Panc1 (cell line): ENCODE results near the gene MDH2. TPM values are rescaled to one million over a fixed set of nuclear protein-coding genes. Genes with fewer than 3 reads are reported as not detected.

ENCODE experiments used
- ATAC-seq: fragments of 200-7000 bp; cut with Tn5 transposase; 2 replicates; pipeline ENCODE4 v1.9.1; 2020; ENCODE audit warnings: mild to moderate bottlenecking, moderate library complexity
- BruUV-seq: library from RNA; stranded (reverse); fragments of 400-500 nt; replicated peaks from 2 replicates; lab custom pipeline; 2021; lab: Mats Ljungman, UMichigan
- CTCF ChIA-PET: fragments of 300-600 bp; sonication (Branson Sonifier 250); formaldehyde crosslinking; loops from one replicate; lab custom pipeline; 2022; ENCODE audit warnings: antibody characterized with exemption; lab: Charles Lee
- POLR2A ChIA-PET: fragments of 300-600 bp; sonication (Branson Sonifier 250); formaldehyde crosslinking; loops from one replicate; lab custom pipeline; 2022; ENCODE audit warnings: antibody characterized with exemption; lab: Charles Lee
- DNase-seq: peaks from one replicate; pipeline ENCODE4 v3.0.0-alpha.2; 2010; ENCODE audit warnings: low read depth, low spot score
- H3K27ac ChIP-seq: 2 replicates; pipeline ENCODE4 v1.5.1; 2011; ENCODE audit warnings: mild to moderate bottlenecking, low read length, inconsistent platforms
- H3K27me3 ChIP-seq: fragments of 200-500 bp; sonication (Bioruptor generic); 2 replicates; pipeline ENCODE4 v1.6.0; 2014; ENCODE audit warnings: low read length, inconsistent platforms; ENCODE audit not compliant: control insufficient read depth, insufficient read depth
- H3K36me3 ChIP-seq: fragments of 200-500 bp; sonication (Bioruptor generic); 2 replicates; pipeline ENCODE4 v1.5.1; 2014; ENCODE audit warnings: inconsistent platforms, mild to moderate bottlenecking, low read length, moderate library complexity; ENCODE audit not compliant: control insufficient read depth, insufficient read depth
- H3K4me1 ChIP-seq: 2 replicates; pipeline ENCODE4 v1.5.1; 2011; ENCODE audit warnings: inconsistent platforms, mild to moderate bottlenecking, low read length, moderate library complexity; ENCODE audit not compliant: control insufficient read depth, insufficient read depth
- H3K4me3 ChIP-seq, 2 experiments: 2 replicates each; pipeline ENCODE4 v1.5.1; 2011 to 2012; ENCODE audit warnings: low read depth in 2 of 2, low read length in 2 of 2, mild to moderate bottlenecking in 2 of 2, inconsistent platforms in 1 of 2, moderate library complexity in 1 of 2
- H3K9me3 ChIP-seq: fragments of 200-500 bp; sonication (Bioruptor generic); 2 replicates; pipeline ENCODE4 v1.5.1; 2014; ENCODE audit warnings: low read depth, mild to moderate bottlenecking, inconsistent platforms, low read length, moderate library complexity; ENCODE audit not compliant: control insufficient read depth, insufficient read depth
- POLR2AphosphoS5 ChIP-seq: IDR thresholded peaks from 2 replicates; pipeline ENCODE4 v1.6.1; 2012; ENCODE audit warnings: mild to moderate bottlenecking, low read depth, low read length, moderate library complexity
- SIN3A ChIP-seq: IDR thresholded peaks from 2 replicates; pipeline ENCODE4 v1.6.1; 2012; ENCODE audit warnings: low read depth, mild to moderate bottlenecking, low read length, moderate library complexity, borderline replicate concordance; ENCODE audit not compliant: insufficient read depth
- TCF7L2 ChIP-seq: IDR thresholded peaks from 2 replicates; pipeline ENCODE4 v1.6.1; 2011; ENCODE audit warnings: mild to moderate bottlenecking, low read depth, low read length, inconsistent platforms
- in situ Hi-C: cut with HindIII; loops from 2 replicates; pipeline ENCODE4 v1.10.0; 2016; ENCODE audit warnings: low sequenced_read_pairs, low pct_unique_long_range_greater_than_20kb
- intact Hi-C: fragments of 100-400 bp; cut with micrococcal nuclease; formaldehyde crosslinking; loops from one replicate; pipeline ENCODE4 v1.10.0; 2022; ENCODE audit not compliant: unreplicated experiment
- total RNA-seq: library from RNA; stranded (reverse); gene quantifications from one replicate; pipeline ENCODE4 v1.2.1, GENCODE V29; 2021; ENCODE audit not compliant: unreplicated experiment
- TF ChIP-seq, protein P1 (sequence below): fragments of 450-650 bp; IDR thresholded peaks from 2 replicates; pipeline ENCODE4 v1.5.1; 2017; ENCODE audit warnings: mild to moderate bottlenecking
- TF ChIP-seq, protein P2 (sequence below), 2 experiments: IDR thresholded peaks; 2 replicates each; pipeline ENCODE4 v1.6.1; 2011 to 2012; ENCODE audit warnings: low read depth in 2 of 2, control low read depth in 1 of 2, low read length in 1 of 2, mild to moderate bottlenecking in 1 of 2, moderate library complexity in 1 of 2; ENCODE audit not compliant: insufficient read depth in 1 of 2

The MDH2 gene
- total RNA-seq, 1 experiment from 2014 or later, result 365 TPM

DNA sequence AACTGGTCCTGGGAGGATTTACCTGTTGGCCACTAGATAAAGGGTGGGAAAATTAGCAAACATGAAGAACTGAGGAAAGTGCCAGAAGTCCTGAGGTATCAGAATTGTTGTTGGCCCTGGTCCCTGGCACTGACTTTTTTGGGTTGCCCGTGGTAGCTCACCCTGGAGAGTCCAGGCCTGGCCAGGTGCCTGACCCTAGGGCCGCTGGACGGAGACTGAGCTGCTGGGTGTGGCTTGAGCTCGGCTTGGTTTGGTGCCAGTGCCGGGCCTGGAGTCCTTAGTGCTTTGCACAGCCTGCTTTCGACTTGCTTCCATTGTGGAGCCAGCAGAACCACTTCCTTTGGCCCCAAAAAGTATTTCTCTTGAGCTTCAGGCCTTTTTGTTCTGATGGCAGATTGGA lies 12.9 kb downstream of the MDH2 start:
- H3K4me1 ChIP-seq, result no peaks in the 10 kb centered on the region

DNA sequence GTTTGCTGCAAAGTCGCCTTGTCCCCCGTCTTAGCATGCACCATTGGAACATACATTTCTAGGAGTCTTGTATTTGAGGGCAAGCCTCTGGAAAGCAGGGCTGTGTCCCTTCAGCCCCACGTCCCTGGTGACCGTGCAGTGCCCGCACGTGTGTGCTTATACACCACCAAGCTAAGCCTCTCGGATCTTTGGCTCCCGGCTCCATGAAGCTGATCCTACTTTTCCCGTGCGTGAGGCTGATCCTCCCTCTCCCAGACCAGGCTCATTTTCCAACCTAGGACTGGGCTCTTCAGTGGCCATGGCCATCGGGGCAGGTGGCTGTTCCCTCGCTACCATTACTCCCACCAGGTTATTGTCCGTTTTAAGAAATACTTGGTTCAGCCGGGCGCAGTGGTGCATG lies 14.3 kb downstream of the MDH2 start:
- Histone ChIP-seq H3K4me3 (no peak overlapping the region), H3K36me3 (peaks cover 30% of the 10 kb centered on the region), H3K4me1 (peaks cover 4% of the 10 kb centered on the region; the same call in 1 of the 2 replicates), H3K27me3 (no peaks in the 10 kb centered on the region), H3K27ac (no peak overlapping the region), H3K9me3 (no peaks in the 10 kb centered on the region)
- intact Hi-C loops (no loop called here), in situ Hi-C loops (no loop called here)
- ChIA-PET CTCF (no interaction called here), POLR2A (no interaction called here)
- DNase-seq, result no peak
- no peak for ATAC-seq
- no peak for TF ChIP-seq SIN3A
- no peak for TF ChIP-seq TCF7L2
- TF ChIP-seq, protein P1, sequence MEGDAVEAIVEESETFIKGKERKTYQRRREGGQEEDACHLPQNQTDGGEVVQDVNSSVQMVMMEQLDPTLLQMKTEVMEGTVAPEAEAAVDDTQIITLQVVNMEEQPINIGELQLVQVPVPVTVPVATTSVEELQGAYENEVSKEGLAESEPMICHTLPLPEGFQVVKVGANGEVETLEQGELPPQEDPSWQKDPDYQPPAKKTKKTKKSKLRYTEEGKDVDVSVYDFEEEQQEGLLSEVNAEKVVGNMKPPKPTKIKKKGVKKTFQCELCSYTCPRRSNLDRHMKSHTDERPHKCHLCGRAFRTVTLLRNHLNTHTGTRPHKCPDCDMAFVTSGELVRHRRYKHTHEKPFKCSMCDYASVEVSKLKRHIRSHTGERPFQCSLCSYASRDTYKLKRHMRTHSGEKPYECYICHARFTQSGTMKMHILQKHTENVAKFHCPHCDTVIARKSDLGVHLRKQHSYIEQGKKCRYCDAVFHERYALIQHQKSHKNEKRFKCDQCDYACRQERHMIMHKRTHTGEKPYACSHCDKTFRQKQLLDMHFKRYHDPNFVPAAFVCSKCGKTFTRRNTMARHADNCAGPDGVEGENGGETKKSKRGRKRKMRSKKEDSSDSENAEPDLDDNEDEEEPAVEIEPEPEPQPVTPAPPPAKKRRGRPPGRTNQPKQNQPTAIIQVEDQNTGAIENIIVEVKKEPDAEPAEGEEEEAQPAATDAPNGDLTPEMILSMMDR, result no peak
- TF ChIP-seq, protein P2, sequence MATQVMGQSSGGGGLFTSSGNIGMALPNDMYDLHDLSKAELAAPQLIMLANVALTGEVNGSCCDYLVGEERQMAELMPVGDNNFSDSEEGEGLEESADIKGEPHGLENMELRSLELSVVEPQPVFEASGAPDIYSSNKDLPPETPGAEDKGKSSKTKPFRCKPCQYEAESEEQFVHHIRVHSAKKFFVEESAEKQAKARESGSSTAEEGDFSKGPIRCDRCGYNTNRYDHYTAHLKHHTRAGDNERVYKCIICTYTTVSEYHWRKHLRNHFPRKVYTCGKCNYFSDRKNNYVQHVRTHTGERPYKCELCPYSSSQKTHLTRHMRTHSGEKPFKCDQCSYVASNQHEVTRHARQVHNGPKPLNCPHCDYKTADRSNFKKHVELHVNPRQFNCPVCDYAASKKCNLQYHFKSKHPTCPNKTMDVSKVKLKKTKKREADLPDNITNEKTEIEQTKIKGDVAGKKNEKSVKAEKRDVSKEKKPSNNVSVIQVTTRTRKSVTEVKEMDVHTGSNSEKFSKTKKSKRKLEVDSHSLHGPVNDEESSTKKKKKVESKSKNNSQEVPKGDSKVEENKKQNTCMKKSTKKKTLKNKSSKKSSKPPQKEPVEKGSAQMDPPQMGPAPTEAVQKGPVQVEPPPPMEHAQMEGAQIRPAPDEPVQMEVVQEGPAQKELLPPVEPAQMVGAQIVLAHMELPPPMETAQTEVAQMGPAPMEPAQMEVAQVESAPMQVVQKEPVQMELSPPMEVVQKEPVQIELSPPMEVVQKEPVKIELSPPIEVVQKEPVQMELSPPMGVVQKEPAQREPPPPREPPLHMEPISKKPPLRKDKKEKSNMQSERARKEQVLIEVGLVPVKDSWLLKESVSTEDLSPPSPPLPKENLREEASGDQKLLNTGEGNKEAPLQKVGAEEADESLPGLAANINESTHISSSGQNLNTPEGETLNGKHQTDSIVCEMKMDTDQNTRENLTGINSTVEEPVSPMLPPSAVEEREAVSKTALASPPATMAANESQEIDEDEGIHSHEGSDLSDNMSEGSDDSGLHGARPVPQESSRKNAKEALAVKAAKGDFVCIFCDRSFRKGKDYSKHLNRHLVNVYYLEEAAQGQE (IDR thresholded peaks at IDR 0.05; ENCODE audit: insufficient read depth in 1 of 2, low read depth in 2 of 2, low read length in 1 of 2), result no peak
- no peak for TF ChIP-seq POLR2AphosphoS5
- BruUV-seq, result no TSS peak

More for the DNA sequence above, 12.9 kb downstream of the MDH2 start:
- H3K9me3 ChIP-seq, result no peaks in the 10 kb centered on the region
- ATAC-seq, result no peak
- intact Hi-C loops, result no loop called here
- ChIA-PET CTCF (no interaction called here), POLR2A (no interaction called here)
- no peak for DNase-seq
- H3K27ac ChIP-seq, result no peak overlapping the region
- in situ Hi-C loops, result no loop called here
- no peak for TF ChIP-seq SIN3A
- no peak for TF ChIP-seq POLR2AphosphoS5
- TF ChIP-seq, protein P2 (IDR thresholded peaks at IDR 0.05; ENCODE audit: insufficient read depth in 1 of 2, low read depth in 2 of 2, low read length in 1 of 2), result no peak
- no TSS peak for BruUV-seq
- H3K4me3 ChIP-seq, result no peak overlapping the region
- no peaks in the 10 kb centered on the region for H3K27me3 ChIP-seq
- H3K36me3 ChIP-seq, result peaks cover 27% of the 10 kb centered on the region
